Measurements from ENCODE around the gene SIGLEC1.

GRCh38 chr20:3696745-3697587, 15.4 kb downstream of the SIGLEC1 start:
- no peak for TF ChIP-seq CTCF (IDR thresholded peaks at IDR 0.05 in 4 of 5, conservative IDR thresholded peaks at IDR 0.05 in 1 of 5)
- no peak for TF ChIP-seq POLR2A (IDR thresholded peaks at IDR 0.05)
